ENCODE measurements around the gene TMEM154.

GRCh38 chr4:152590179-152591031 lies 89.4 kb downstream of the TMEM154 start:
- no peak for TF ChIP-seq CTCF (IDR thresholded peaks at IDR 0.05)
- TF ChIP-seq POLR2A (IDR thresholded peaks at IDR 0.05) = no peak
